ENCODE results near the gene SLC17A7.

Gene SLC17A7

GRCh38 chr19:49440439-49441209, 703 bp downstream of the SLC17A7 start:
- no peaks in the 10 kb centered on the region for H3K9me3 Mint-ChIP-seq
- H3K4me1 Mint-ChIP-seq = peaks cover 38% of the 10 kb centered on the region
- H3K27ac Mint-ChIP-seq = no peak overlapping the region
- H3K27me3 Mint-ChIP-seq = peaks cover 54% of the 10 kb centered on the region
- H3K4me3 Mint-ChIP-seq = peak overlapping the region; percentile 83
- no peaks in the 10 kb centered on the region for H3K36me3 Mint-ChIP-seq

GRCh38 chr19:49439836-49440235, 1.5 kb downstream of the SLC17A7 start:
- Mint-ChIP-seq H3K4me3 (no peak overlapping the region), H3K4me1 (peaks cover 33% of the 10 kb centered on the region), H3K9me3 (no peaks in the 10 kb centered on the region), H3K27ac (no peak overlapping the region), H3K36me3 (no peaks in the 10 kb centered on the region), H3K27me3 (peaks cover 62% of the 10 kb centered on the region)

GRCh38 chr19:49438261-49438660, 3.1 kb downstream of the SLC17A7 start:
- Mint-ChIP-seq H3K36me3 (no peaks in the 10 kb centered on the region), H3K4me3 (no peak overlapping the region), H3K9me3 (no peaks in the 10 kb centered on the region), H3K27me3 (peaks cover 68% of the 10 kb centered on the region), H3K27ac (no peak overlapping the region), H3K4me1 (peaks cover 29% of the 10 kb centered on the region)

GRCh38 chr19:49437231-49437630, 4.1 kb downstream of the SLC17A7 start:
- Mint-ChIP-seq H3K9me3 (no peaks in the 10 kb centered on the region), H3K4me3 (no peak overlapping the region), H3K4me1 (peaks cover 32% of the 10 kb centered on the region), H3K27ac (no peak overlapping the region), H3K27me3 (peaks cover 73% of the 10 kb centered on the region), H3K36me3 (no peaks in the 10 kb centered on the region)

- Mint-ChIP-seq H3K36me3 (no peaks in the 10 kb centered on the region), H3K4me1 (peaks cover 28% of the 10 kb centered on the region), H3K4me3 (no peak overlapping the region), H3K27me3 (peaks cover 70% of the 10 kb centered on the region), H3K9me3 (no peaks in the 10 kb centered on the region), H3K27ac (peak overlapping the region; percentile 70)
Measured at GRCh38 chr19:49436381-49437017, 4.8 kb downstream of the SLC17A7 start.

GRCh38 chr19:49435670-49436069, 5.7 kb downstream of the SLC17A7 start:
- Mint-ChIP-seq H3K4me3 (no peak overlapping the region), H3K27me3 (peaks cover 69% of the 10 kb centered on the region), H3K4me1 (peaks cover 24% of the 10 kb centered on the region), H3K36me3 (peaks cover 2% of the 10 kb centered on the region), H3K27ac (peak overlapping the region; percentile 38), H3K9me3 (no peaks in the 10 kb centered on the region)

GRCh38 chr19:49434907-49435583, 6.3 kb downstream of the SLC17A7 start:
- peak overlapping the region; percentile 5 for H3K27ac Mint-ChIP-seq
- peaks cover 2% of the 10 kb centered on the region for H3K36me3 Mint-ChIP-seq
- no peak overlapping the region for H3K4me3 Mint-ChIP-seq
- H3K4me1 Mint-ChIP-seq = peaks cover 20% of the 10 kb centered on the region
- H3K9me3 Mint-ChIP-seq = no peaks in the 10 kb centered on the region
- H3K27me3 Mint-ChIP-seq = peaks cover 69% of the 10 kb centered on the region

- Mint-ChIP-seq H3K36me3 (peaks cover 2% of the 10 kb centered on the region), H3K9me3 (no peaks in the 10 kb centered on the region), H3K27ac (no peak overlapping the region), H3K4me3 (peak overlapping the region; percentile 5), H3K27me3 (peaks cover 64% of the 10 kb centered on the region), H3K4me1 (peaks cover 25% of the 10 kb centered on the region)
Measured at GRCh38 chr19:49433240-49433901, 8.0 kb downstream of the SLC17A7 start.

- Mint-ChIP-seq H3K27me3 (peaks cover 62% of the 10 kb centered on the region), H3K36me3 (peaks cover 2% of the 10 kb centered on the region), H3K4me1 (peaks cover 33% of the 10 kb centered on the region), H3K9me3 (no peaks in the 10 kb centered on the region), H3K27ac (no peak overlapping the region), H3K4me3 (no peak overlapping the region)
Measured at GRCh38 chr19:49432141-49433073, 8.9 kb downstream of the SLC17A7 start.

GRCh38 chr19:49431330-49431749, 10.0 kb downstream of the SLC17A7 start:
- Mint-ChIP-seq H3K27ac (no peak overlapping the region), H3K27me3 (peaks cover 66% of the 10 kb centered on the region), H3K4me3 (no peak overlapping the region), H3K4me1 (peaks cover 43% of the 10 kb centered on the region), H3K9me3 (no peaks in the 10 kb centered on the region), H3K36me3 (peaks cover 2% of the 10 kb centered on the region)

- Mint-ChIP-seq H3K4me3 (no peak overlapping the region), H3K4me1 (peaks cover 43% of the 10 kb centered on the region), H3K36me3 (peaks cover 2% of the 10 kb centered on the region), H3K9me3 (no peaks in the 10 kb centered on the region), H3K27ac (no peak overlapping the region), H3K27me3 (peaks cover 66% of the 10 kb centered on the region)
Measured at GRCh38 chr19:49430678-49431329, 10.5 kb downstream of the SLC17A7 start.

GRCh38 chr19:49430172-49430677, 11.1 kb downstream of the SLC17A7 start:
- Mint-ChIP-seq H3K4me1 (peaks cover 49% of the 10 kb centered on the region), H3K36me3 (peaks cover 2% of the 10 kb centered on the region), H3K4me3 (no peak overlapping the region), H3K9me3 (no peaks in the 10 kb centered on the region), H3K27me3 (peaks cover 66% of the 10 kb centered on the region), H3K27ac (no peak overlapping the region)

- peaks cover 66% of the 10 kb centered on the region for H3K27me3 Mint-ChIP-seq
- H3K4me3 Mint-ChIP-seq = peak overlapping the region; percentile 65
- no peaks in the 10 kb centered on the region for H3K9me3 Mint-ChIP-seq
- H3K4me1 Mint-ChIP-seq = peaks cover 54% of the 10 kb centered on the region
- H3K36me3 Mint-ChIP-seq = peaks cover 2% of the 10 kb centered on the region
- H3K27ac Mint-ChIP-seq = no peak overlapping the region
Measured at GRCh38 chr19:49428547-49429451, 12.5 kb downstream of the SLC17A7 start.
